Upper lobe of left lung (tissue), 6 donors: ENCODE data around the gene ENTR1. TPM values are rescaled to one million over a fixed set of nuclear protein-coding genes. Genes with fewer than 3 reads are reported as not detected.

Source experiments
- total RNA-seq, 6 donors: library from RNA; depleted of rRNA in 4 of 6; stranded (reverse); fragments of >200 nt in 4 of 6; gene quantifications; one replicate each; pipeline versions ENCODE4 v1.1.0 to v1.2.1, GENCODE V29; 2016 to 2021
- donor health status: DM: no; HTN: no; CAD: no; lungs with moderate emphysema.
- donor health status: DM: no; HTN: yes; CAD: no; lungs with severe emphysema.

The ENTR1 gene
- total RNA-seq, 6 donors from 2014 or later, result 29.6 to 128 (median 40.0) TPM

Other genes starting within 250 kb of the ENTR1 start
- gene LHX3, start 205.5 kb downstream of the ENTR1 start, total RNA-seq, result under 1 TPM in 1 of 6 donors, not detected in 5; 0.20 TPM
- gene QSOX2, start 164.8 kb downstream of the ENTR1 start, total RNA-seq, result 10 to 100 TPM in 3 of 6 donors, 1 to 10 TPM in 3; 6.9 to 14.8 (median 10.1) TPM
- 10 to 100 TPM in 3 of 6 donors, 1 to 10 TPM in 2, under 1 TPM in 1; 0.17 to 22.3 (median 10.0) TPM for gene CCDC187, start 106.5 kb downstream of the ENTR1 start, total RNA-seq
- gene GPSM1, start 83.1 kb downstream of the ENTR1 start, total RNA-seq, result 10 to 100 TPM; 10.0 to 78.6 (median 24.2) TPM
- 10 to 100 TPM in 5 of 6 donors, 1 to 10 TPM in 1; 5.2 to 35.9 (median 19.4) TPM for gene DNLZ, start 46.9 kb downstream of the ENTR1 start, total RNA-seq
- 10 to 100 TPM in 5 of 6 donors, 1 to 10 TPM in 1; 3.5 to 30.4 (median 16.8) TPM for gene CARD9, start 36.9 kb downstream of the ENTR1 start, total RNA-seq
- gene SNAPC4, start 10.4 kb downstream of the ENTR1 start, total RNA-seq, result 10 to 100 TPM in 3 of 6 donors, 1 to 10 TPM in 3; 7.8 to 35.6 (median 13.2) TPM
- gene PMPCA, start within 50 bp of the ENTR1 start, total RNA-seq, result 10 to 100 TPM; 30.4 to 48.2 (median 41.0) TPM
- 10 to 100 TPM in 5 of 6 donors, 1 to 10 TPM in 1; 9.1 to 43.0 (median 14.1) TPM for gene INPP5E, start 29.2 kb upstream of the ENTR1 start, total RNA-seq
- gene SEC16A, start 72.4 kb upstream of the ENTR1 start, total RNA-seq, result 10 to 100 TPM; 64.1 to 89.1 (median 72.1) TPM
- 100 to 1,000 TPM in 4 of 6 donors, 10 to 100 TPM in 2; 49.6 to 175 (median 110) TPM for gene NOTCH1, start 135.4 kb upstream of the ENTR1 start, total RNA-seq